Forelimb muscle (tissue), 1 donor: Measurements from ENCODE around the gene SOD3. TPM values are rescaled to one million over a fixed set of nuclear protein-coding genes. Genes with fewer than 3 reads are reported as not detected.

ENCODE experiments used
- DNase-seq: peaks from one replicate; pipeline ENCODE4 v3.0.0-alpha.2; 2013; ENCODE audit warnings: low read depth
- polyA plus RNA-seq: library from polyadenylated mRNA; unstranded; fragments of 120-200 nt; gene quantifications from one replicate; pipeline ENCODE4 v1.2.1, GENCODE V29; 2013; ENCODE audit not compliant: insufficient read length

The SOD3 gene
- polyA plus RNA-seq, 1 donor = 27.4 TPM

DNA sequence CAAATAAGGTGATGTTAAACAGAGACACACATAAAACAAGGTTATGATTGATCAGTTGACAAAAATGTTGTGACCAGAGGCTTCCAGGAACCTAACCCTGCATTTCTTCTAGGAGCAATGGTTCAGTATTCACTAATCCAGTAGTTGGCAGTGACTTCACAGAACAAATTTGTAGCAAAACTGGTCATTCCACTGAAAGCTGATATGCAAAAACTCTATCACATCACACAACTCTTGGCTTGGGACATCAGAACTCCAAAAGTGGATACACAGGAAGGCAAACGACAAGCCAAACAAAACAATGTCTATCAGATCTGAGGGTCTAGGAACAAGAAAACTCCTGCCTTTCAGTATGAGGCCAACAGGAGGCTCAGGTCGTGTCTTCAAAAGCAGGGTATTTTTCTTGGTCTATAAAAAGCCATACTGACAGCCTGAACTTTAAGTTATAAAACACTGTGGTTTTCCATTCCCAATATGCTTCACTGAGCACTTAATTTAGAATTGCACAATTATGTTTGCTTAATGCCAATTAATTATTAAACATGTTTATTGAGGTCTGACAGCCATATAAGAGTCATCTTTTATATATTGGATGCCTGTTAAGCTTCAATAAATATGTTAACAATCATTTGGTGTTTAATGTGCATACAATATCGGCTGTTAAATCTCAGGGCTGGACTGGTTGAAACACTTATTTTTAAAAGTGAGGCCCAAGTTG, 45.6 kb downstream of the SOD3 start:
- no peak for DNase-seq

DNA sequence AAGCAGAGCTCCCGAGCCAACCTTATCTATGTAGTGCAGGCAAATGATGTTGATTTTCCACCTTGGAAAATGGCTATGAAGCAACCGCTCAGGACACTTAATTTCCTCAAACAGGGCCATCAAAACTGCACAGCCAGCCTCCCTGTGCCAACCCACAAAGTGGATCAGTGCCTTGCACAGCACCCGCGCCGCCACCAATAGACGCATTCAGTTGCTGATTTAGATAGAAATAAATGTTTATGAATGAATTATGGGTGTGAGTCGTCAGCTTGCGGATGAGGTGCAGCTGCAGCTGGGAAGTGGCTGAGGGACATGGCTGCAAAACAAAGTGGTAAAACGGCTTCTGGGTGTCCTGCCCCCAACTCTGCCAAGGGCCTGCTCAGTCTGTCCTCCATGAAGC, 47.0 kb downstream of the SOD3 start:
- no peak for DNase-seq

DNA sequence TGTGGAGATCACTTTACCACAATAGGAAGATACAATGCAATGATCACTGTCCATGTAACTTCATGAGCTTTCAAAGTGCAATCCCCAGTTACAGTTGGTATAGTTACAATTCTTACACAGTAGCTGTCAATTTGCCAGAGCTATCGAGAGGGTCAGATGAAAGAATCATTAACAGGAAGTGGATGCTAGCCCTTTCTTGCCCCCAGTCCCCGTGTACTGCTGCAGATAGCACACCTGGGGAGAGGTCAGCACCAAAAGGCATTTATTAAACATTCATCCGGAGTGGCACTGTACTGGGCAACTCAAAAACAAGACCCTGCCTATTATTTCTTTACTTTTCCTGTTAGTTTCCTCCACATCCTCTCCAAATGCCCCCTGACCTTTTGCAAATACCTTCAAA, 47.7 kb downstream of the SOD3 start:
- no peak for DNase-seq

DNA sequence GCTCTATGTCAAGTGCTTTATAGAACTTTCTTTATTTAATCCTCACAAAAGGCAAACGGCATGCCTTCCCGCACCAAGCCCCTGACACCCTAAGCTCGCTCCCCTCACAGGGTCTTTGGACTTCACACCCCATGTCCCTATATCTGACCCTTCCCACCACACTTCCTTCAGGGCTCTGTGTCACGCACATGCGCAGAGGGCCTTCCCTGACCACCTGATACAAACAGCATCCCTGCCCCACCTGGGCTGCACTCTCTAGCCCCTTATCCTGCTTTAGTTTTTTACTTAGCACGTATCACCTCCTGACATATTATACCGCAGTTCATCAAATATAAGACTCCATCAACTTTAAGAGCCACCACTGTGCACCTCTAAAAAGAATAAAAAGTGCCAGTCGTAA, 49.8 kb downstream of the SOD3 start:
- DNase-seq = no peak

DNA sequence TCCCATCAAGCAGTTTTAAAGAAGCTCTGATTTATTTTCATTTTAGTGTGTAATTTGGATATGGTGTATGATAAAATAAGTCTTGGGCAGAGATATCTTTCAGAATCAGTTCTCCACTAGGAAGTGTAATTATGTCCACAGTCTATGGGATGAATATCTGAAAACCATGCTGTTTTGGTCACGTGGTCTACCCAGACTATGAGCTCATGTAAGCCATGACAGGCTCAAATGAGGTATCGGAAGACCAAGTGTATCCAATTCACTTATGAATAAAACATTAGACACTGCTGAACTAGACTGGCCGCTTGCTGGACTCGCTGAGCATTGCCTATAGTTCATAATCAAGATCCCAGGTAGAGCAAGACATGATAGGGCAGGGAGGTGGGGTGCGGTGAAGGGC, 50.5 kb downstream of the SOD3 start:
- no peak for DNase-seq

DNA sequence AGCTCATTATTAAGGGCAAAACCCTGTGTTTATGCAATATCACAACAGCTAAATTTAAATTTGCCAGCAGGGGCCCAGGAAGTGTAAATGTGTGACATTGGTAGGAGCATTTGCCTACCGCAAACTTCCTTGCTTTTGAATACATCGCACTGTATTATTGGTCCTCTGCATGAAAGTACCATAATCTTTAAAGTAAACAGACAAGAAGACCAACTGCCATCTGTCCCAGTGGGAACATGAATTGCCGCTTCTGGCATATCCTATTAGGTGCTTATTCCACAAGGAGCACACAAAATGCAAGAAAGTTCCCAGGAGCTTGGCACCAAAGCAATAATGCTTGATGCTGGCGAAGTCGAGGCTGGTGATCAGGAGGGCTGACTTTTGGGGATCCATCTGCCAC, 51.3 kb downstream of the SOD3 start:
- DNase-seq = no peak

DNA sequence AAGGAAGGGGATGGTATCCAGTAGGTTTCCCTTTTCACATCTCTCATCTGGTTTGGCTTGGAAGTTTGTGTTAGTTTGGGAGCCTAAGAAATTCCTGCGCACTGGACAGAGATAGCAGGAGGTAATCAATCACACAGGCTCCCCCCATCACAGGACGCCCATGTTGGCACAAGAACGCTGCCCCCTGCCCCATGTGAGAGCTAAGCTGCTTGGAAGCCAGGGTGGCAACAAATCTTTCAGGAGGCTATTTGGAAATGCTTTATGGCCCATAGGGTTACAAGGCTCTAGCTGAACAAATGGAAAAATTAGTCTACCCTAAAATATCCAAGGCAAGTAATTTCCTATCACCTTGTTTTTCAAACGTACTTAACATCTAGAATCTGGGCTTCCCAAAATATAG, 54.0 kb downstream of the SOD3 start:
- no peak for DNase-seq

DNA sequence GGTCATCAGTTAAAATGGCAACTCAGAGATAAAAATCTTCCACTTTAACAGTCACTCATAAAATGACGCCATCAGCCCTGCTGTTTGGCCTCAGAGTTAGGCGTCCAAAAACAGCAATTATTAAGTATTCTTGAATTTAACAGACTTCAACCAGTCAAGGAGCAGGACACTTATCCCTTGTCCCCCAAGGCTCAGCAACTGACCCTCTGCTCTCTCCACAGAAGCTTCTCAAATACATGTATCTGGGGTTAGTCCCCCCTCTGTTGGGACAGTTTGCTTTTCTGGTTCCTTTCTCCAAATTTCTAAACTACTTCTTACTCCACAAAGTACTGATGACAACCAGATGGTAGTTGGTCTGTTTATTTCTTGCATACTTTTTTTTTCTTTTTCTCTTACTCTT, 54.4 kb downstream of the SOD3 start:
- peak; percentile 36 for DNase-seq

Other genes with a start within 250 kb of the SOD3 start
- gene DHX15, start 211.0 kb upstream of the SOD3 start, polyA plus RNA-seq = 113 TPM
- 9.7 TPM for gene CCDC149, start 117.5 kb downstream of the SOD3 start, polyA plus RNA-seq
- 4.4 TPM for gene LGI2, start 235.4 kb downstream of the SOD3 start, polyA plus RNA-seq